Fibroblast of lung (primary cell): ENCODE measurements around the gene NCOR1. TPM values are rescaled to one million over a fixed set of nuclear protein-coding genes. Genes with fewer than 3 reads are reported as not detected.
A peak's percentile ranks its signal among the peaks of the same experiment; 100 is the strongest.

Source experiments
- DNase-seq, 2 donors: peaks; one replicate each; pipeline versions ENCODE4 v3.0.0 to v3.0.0-alpha.2; 2010; ENCODE audit warnings: low read depth in 2 of 2
- H2AFZ ChIP-seq: 2 replicates; pipeline ENCODE4 v1.5.1; 2012; ENCODE audit warnings: low read length, control low read depth, inconsistent platforms
- H3K27ac ChIP-seq: 2 replicates; pipeline ENCODE4 v1.5.1; 2011; ENCODE audit warnings: low read length, control low read depth; ENCODE audit not compliant: insufficient read depth
- H3K27me3 ChIP-seq: 2 replicates; pipeline ENCODE4 v1.5.1; 2011; ENCODE audit warnings: mild to moderate bottlenecking, low read length; ENCODE audit not compliant: control insufficient read depth, insufficient read depth
- H3K36me3 ChIP-seq: 2 replicates; pipeline ENCODE4 v1.5.1; 2011; ENCODE audit warnings: low read length; ENCODE audit not compliant: control insufficient read depth, insufficient read depth
- H3K4me1 ChIP-seq: 2 replicates; pipeline ENCODE4 v1.5.1; 2011; ENCODE audit warnings: low read length; ENCODE audit not compliant: control insufficient read depth, insufficient read depth; ENCODE audit errors: extremely low read depth
- H3K4me2 ChIP-seq: 2 replicates; pipeline ENCODE4 v1.5.1; 2011; ENCODE audit warnings: low read length, control low read depth; ENCODE audit not compliant: insufficient read depth; ENCODE audit errors: extremely low read depth
- H3K4me3 ChIP-seq, 4 experiments: fragments of 200-600 bp in 1 of 4; sonication (generic) in 1 of 4; replicated peaks in 1 of 4; 2 replicates each; pipeline ENCODE4 v1.5.1; 2011 to 2016; ENCODE audit warnings: low read length in 4 of 4, low read depth in 3 of 4, mild to moderate bottlenecking in 3 of 4, control low read depth in 2 of 4, inconsistent platforms in 1 of 4, mixed read lengths in 1 of 4; ENCODE audit not compliant: insufficient read depth in 1 of 4; ENCODE audit errors: control extremely low read depth in 1 of 4
- H3K79me2 ChIP-seq: 2 replicates; pipeline ENCODE4 v1.5.1; 2012; ENCODE audit warnings: mild to moderate bottlenecking, low read length, inconsistent platforms; ENCODE audit not compliant: control insufficient read depth, insufficient read depth
- H3K9ac ChIP-seq: 2 replicates; pipeline ENCODE4 v1.5.1; 2011; ENCODE audit warnings: mild to moderate bottlenecking, low read length, control low read depth; ENCODE audit not compliant: insufficient read depth
- H3K9me3 ChIP-seq: 2 replicates; pipeline ENCODE4 v1.5.1; 2012; ENCODE audit warnings: low read depth, low read length; ENCODE audit not compliant: control insufficient read depth, insufficient read depth
- H4K20me1 ChIP-seq: 2 replicates; pipeline ENCODE4 v1.5.1; 2011; ENCODE audit warnings: low read length; ENCODE audit not compliant: control insufficient read depth, insufficient read depth; ENCODE audit errors: extremely low read depth
- EZH2 ChIP-seq: IDR thresholded peaks from 2 replicates; pipeline ENCODE4 v1.5.1; 2012; ENCODE audit warnings: low read length, control low read depth, mild to moderate bottlenecking; ENCODE audit errors: missing control alignments
- polyA plus RNA-seq, 2 donors: library from polyadenylated mRNA; depleted of rRNA in 1 of 2; stranded (reverse) in 1 of 2; unstranded in 1 of 2; fragments of >200 nt; gene quantifications; 2 replicates each; pipeline ENCODE4 v1.2.1, GENCODE V29; 2011 to 2012; ENCODE audit warnings: missing spikeins in 1 of 2
- total RNA-seq: library from RNA; depleted of rRNA; stranded (reverse); fragments of >200 nt; gene quantifications from 2 replicates; pipeline ENCODE4 v1.2.1, GENCODE V29; 2014
- TF ChIP-seq, protein P1 (sequence below), 2 donors: IDR thresholded peaks in 1 of 2; conservative IDR thresholded peaks in 1 of 2; 1 replicate in 1 of 2; 2 replicates in 1 of 2; pipeline ENCODE4 v1.5.1; 2011 to 2012; ENCODE audit warnings: low read length in 2 of 2, control low read depth in 1 of 2, inconsistent platforms in 1 of 2, low read depth in 1 of 2, mild to moderate bottlenecking in 1 of 2

NCOR1 gene
- total and polyA plus RNA-seq, 2 donors (not counting 1 experiment from before 2014, with no cell fraction given): 67.6 to 106 TPM

DNA sequence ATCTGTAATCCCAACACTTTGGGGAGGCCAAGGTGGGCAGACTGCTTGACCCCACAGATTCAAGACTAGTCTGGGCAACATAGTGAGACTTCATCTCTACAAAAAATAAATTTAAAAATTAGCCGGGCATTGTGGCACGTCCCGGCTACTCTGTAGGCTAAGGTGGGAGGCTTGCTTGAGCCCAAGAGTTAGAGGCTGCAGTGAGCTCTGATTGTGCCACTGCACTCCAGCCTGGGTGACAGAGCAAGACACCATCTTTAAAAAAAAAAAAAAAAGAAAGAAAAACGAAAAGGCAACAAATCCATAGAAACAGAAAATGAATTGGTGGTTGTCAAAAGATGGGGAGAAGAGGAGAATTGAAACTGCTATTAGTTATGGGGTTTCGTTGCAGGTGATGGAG lies 27.7 kb downstream of the NCOR1 start:
- H3K36me3 ChIP-seq: peaks cover 2% of the 10 kb centered on the region
- no peak overlapping the region for H3K4me3 ChIP-seq
- H3K27me3 ChIP-seq: no peaks in the 10 kb centered on the region
- H3K4me2 ChIP-seq: no peak overlapping the region
- no peak for DNase-seq
- no peak overlapping the region for H2AFZ ChIP-seq
- no peak overlapping the region for H3K9ac ChIP-seq
- H3K79me2 ChIP-seq: peaks cover 39% of the 10 kb centered on the region
- peaks cover 3% of the 10 kb centered on the region for H3K4me1 ChIP-seq
- TF ChIP-seq EZH2: no peak
- TF ChIP-seq, protein P1, sequence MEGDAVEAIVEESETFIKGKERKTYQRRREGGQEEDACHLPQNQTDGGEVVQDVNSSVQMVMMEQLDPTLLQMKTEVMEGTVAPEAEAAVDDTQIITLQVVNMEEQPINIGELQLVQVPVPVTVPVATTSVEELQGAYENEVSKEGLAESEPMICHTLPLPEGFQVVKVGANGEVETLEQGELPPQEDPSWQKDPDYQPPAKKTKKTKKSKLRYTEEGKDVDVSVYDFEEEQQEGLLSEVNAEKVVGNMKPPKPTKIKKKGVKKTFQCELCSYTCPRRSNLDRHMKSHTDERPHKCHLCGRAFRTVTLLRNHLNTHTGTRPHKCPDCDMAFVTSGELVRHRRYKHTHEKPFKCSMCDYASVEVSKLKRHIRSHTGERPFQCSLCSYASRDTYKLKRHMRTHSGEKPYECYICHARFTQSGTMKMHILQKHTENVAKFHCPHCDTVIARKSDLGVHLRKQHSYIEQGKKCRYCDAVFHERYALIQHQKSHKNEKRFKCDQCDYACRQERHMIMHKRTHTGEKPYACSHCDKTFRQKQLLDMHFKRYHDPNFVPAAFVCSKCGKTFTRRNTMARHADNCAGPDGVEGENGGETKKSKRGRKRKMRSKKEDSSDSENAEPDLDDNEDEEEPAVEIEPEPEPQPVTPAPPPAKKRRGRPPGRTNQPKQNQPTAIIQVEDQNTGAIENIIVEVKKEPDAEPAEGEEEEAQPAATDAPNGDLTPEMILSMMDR (conservative IDR thresholded peaks at IDR 0.05 in 1 of 2, IDR thresholded peaks at IDR 0.05 in 1 of 2; ENCODE audit: low read depth in 1 of 2, low read length in 2 of 2): no peak
- no peaks in the 10 kb centered on the region for H4K20me1 ChIP-seq
- no peaks in the 10 kb centered on the region for H3K9me3 ChIP-seq
- no peak overlapping the region for H3K27ac ChIP-seq

DNA sequence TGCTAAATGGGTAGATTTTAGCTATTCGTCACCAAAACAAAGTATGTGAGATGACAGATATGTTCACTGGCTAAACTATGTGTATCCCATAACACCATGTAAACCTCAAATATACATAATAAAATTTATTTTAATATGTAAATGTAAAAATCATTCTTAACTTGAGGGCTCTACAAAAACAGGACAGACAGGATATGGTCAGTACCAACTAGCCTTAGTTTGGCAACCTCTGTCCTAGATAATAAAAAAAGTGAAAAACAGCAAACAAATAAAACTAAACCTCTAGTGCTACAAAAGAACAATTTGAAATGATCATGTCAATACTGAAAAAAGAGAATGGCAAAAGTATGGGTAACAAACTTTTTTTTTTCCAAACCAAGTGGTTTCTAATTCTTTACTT lies 33.8 kb downstream of the NCOR1 start:
- Histone ChIP-seq H2AFZ (no peak overlapping the region), H3K9ac (no peak overlapping the region), H3K36me3 (peaks cover 2% of the 10 kb centered on the region), H4K20me1 (no peaks in the 10 kb centered on the region), H3K4me2 (no peak overlapping the region), H3K27me3 (no peaks in the 10 kb centered on the region), H3K27ac (no peak overlapping the region), H3K9me3 (no peaks in the 10 kb centered on the region), H3K4me3 (no peak overlapping the region), H3K79me2 (peaks cover 39% of the 10 kb centered on the region), H3K4me1 (no peaks in the 10 kb centered on the region)
- DNase-seq: no peak
- no peak for TF ChIP-seq EZH2
- TF ChIP-seq, protein P1 (conservative IDR thresholded peaks at IDR 0.05 in 1 of 2, IDR thresholded peaks at IDR 0.05 in 1 of 2; ENCODE audit: low read depth in 1 of 2, low read length in 2 of 2): no peak

DNA sequence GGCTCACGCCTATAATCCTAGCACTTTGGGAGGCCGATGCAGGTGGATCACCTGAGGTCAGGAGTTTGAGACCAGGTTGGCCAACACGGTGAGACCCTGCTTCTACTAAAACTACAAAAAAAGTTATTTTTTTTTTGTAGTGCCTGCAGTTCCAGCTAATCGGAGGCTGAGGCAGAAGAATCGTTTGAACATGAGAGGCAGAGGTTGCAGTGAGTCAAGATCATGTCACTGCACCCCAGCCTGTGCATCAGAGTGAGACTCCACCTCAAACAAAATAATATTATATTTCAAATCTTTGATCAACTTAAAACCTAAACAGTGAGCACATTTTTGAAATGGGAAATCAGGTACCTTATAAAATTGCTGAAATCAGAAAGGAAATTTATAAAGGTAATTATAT lies 36.5 kb downstream of the NCOR1 start:
- no peaks in the 10 kb centered on the region for H3K27me3 ChIP-seq
- peak overlapping the region; percentile 21 for H3K4me2 ChIP-seq
- H3K4me1 ChIP-seq: no peaks in the 10 kb centered on the region
- H3K9ac ChIP-seq: no peak overlapping the region
- no peaks in the 10 kb centered on the region for H4K20me1 ChIP-seq
- H3K9me3 ChIP-seq: no peaks in the 10 kb centered on the region
- TF ChIP-seq EZH2: no peak
- TF ChIP-seq, protein P1 (conservative IDR thresholded peaks at IDR 0.05 in 1 of 2, IDR thresholded peaks at IDR 0.05 in 1 of 2; ENCODE audit: low read depth in 1 of 2, low read length in 2 of 2): no peak
- H3K79me2 ChIP-seq: peaks cover 38% of the 10 kb centered on the region
- DNase-seq: peak; percentile 15 to 21
- no peak overlapping the region for H3K4me3 ChIP-seq
- no peak overlapping the region for H2AFZ ChIP-seq
- no peaks in the 10 kb centered on the region for H3K36me3 ChIP-seq
- H3K27ac ChIP-seq: no peak overlapping the region
